PC-3 (cell line): Measurements from ENCODE around the gene CCL13. TPM values are rescaled to one million over a fixed set of nuclear protein-coding genes. Genes with fewer than 3 reads are reported as not detected.
"Not testable (repeated sequence)": the region's sequence is repeated elsewhere in the genome, so short reads cannot be mapped to it uniquely, and the experiment has no call there.

Experiments used
- ATAC-seq: fragments of 200-7000 bp; cut with Tn5 transposase; 2 replicates; pipeline ENCODE4 v1.9.1; 2020; ENCODE audit warnings: mild to moderate bottlenecking, moderate library complexity
- BruUV-seq: library from RNA; stranded (reverse); fragments of 400-500 nt; replicated peaks from 2 replicates; lab custom pipeline; 2021; lab: Mats Ljungman, UMichigan
- CTCF ChIA-PET: fragments of 300-600 bp; sonication (Branson Sonifier 250); formaldehyde crosslinking; loops from one replicate; lab custom pipeline; 2022; ENCODE audit warnings: antibody characterized with exemption; lab: Charles Lee
- POLR2A ChIA-PET: fragments of 300-600 bp; sonication (Branson Sonifier 250); formaldehyde crosslinking; loops from one replicate; lab custom pipeline; 2022; ENCODE audit warnings: antibody characterized with exemption; ENCODE audit not compliant: unreplicated experiment; lab: Charles Lee
- DNase-seq: peaks from one replicate; pipeline ENCODE4 v3.0.0-alpha.2; 2015
- H2AFZ ChIP-seq: fragments of 300-600 bp; sonication (generic); 2 replicates; pipeline ENCODE4 v1.6.0; 2016; ENCODE audit warnings: antibody characterized with exemption, low read length
- H3F3A ChIP-seq: fragments of 300-600 bp; sonication (generic); one replicate; pipeline ENCODE4 v1.6.0; 2017; ENCODE audit warnings: antibody characterized with exemption, low read length, control low read depth, mild to moderate bottlenecking; ENCODE audit not compliant: unreplicated experiment
- H3K27ac ChIP-seq: fragments of 300-600 bp; sonication (generic); 2 replicates; pipeline ENCODE4 v1.5.1; 2016; ENCODE audit warnings: mild to moderate bottlenecking, low read length
- H3K27me3 ChIP-seq: fragments of 300-600 bp; sonication (generic); 2 replicates; pipeline ENCODE4 v1.6.1; 2016; ENCODE audit warnings: low read length, mixed read lengths
- H3K36me3 ChIP-seq: fragments of 300-600 bp; sonication (generic); 2 replicates; pipeline ENCODE4 v1.6.1; 2016; ENCODE audit warnings: low read depth, mixed run types, low read length, mixed read lengths
- H3K4me1 ChIP-seq: fragments of 300-600 bp; sonication (generic); 2 replicates; pipeline ENCODE4 v1.5.1; 2016; ENCODE audit warnings: low read length; ENCODE audit not compliant: insufficient read depth
- H3K4me2 ChIP-seq: fragments of 300-600 bp; sonication (generic); 2 replicates; pipeline ENCODE4 v1.6.0; 2016; ENCODE audit warnings: low read length
- H3K4me3 ChIP-seq: fragments of 300-600 bp; sonication (generic); 2 replicates; pipeline ENCODE4 v1.5.1; 2016; ENCODE audit warnings: mild to moderate bottlenecking, low read length, mixed read lengths
- H3K79me2 ChIP-seq: fragments of 300-600 bp; sonication (generic); 2 replicates; pipeline ENCODE4 v1.6.1; 2017; ENCODE audit warnings: low read length, mixed read lengths
- H3K9ac ChIP-seq: fragments of 300-600 bp; sonication (generic); 2 replicates; pipeline ENCODE4 v1.6.0; 2016; ENCODE audit warnings: mild to moderate bottlenecking, low read length
- H3K9me2 ChIP-seq: fragments of 300-600 bp; sonication (generic); replicated peaks from 2 replicates; pipeline ENCODE4 v1.6.1; 2016; ENCODE audit warnings: mixed run types, low read length, mixed read lengths
- H3K9me3 ChIP-seq: fragments of 300-600 bp; sonication (generic); 2 replicates; pipeline ENCODE4 v1.6.1; 2016; ENCODE audit warnings: low read length, mixed read lengths
- H4K20me1 ChIP-seq: fragments of 300-600 bp; sonication (generic); 2 replicates; pipeline ENCODE4 v1.6.1; 2016; ENCODE audit warnings: low read length, mixed read lengths
- CTCF ChIP-seq: fragments of 300-600 bp; sonication (generic); conservative IDR thresholded peaks from 2 replicates; pipeline ENCODE4 v1.5.1; 2017; ENCODE audit warnings: antibody characterized with exemption, low read depth, mild to moderate bottlenecking, low read length
- EZH2 ChIP-seq: fragments of 300-600 bp; sonication (generic); IDR thresholded peaks from one replicate; pipeline ENCODE4 v1.6.1; 2017; ENCODE audit warnings: antibody characterized with exemption, mild to moderate bottlenecking, low read length; ENCODE audit not compliant: unreplicated experiment
- EZH2phosphoT487 ChIP-seq: fragments of 300-600 bp; sonication (generic); IDR thresholded peaks from 2 replicates; pipeline ENCODE4 v1.6.1; 2018; ENCODE audit warnings: mild to moderate bottlenecking, antibody characterized with exemption, low read length, borderline replicate concordance
- intact Hi-C: fragments of 100-400 bp; cut with micrococcal nuclease; formaldehyde crosslinking; loops from 2 replicates; pipeline ENCODE4 v1.9.0; 2023
- total RNA-seq: library from RNA; depleted of rRNA; stranded (reverse); fragments of >200 nt; gene quantifications from 2 replicates; pipeline ENCODE4 v1.2.3, GENCODE V29; 2014

CCL13 gene
- total RNA-seq, 1 experiment from 2014 or later = not detected

GRCh38 chr17:34321964-34322363 is 34.3 kb upstream of the CCL13 start:
- H4K20me1 ChIP-seq = no peaks in the 10 kb centered on the region
- H3K4me3 ChIP-seq = no peak overlapping the region
- BruUV-seq = no TSS peak
- H3K79me2 ChIP-seq = no peaks in the 10 kb centered on the region
- no peak overlapping the region for H3K4me2 ChIP-seq
- DNase-seq = no peak
- POLR2A ChIA-PET = no interaction called here
- H3K27me3 ChIP-seq = no peaks in the 10 kb centered on the region
- H2AFZ ChIP-seq = no peak overlapping the region
- H3K9me3 ChIP-seq = no peaks in the 10 kb centered on the region
- H3K9ac ChIP-seq = no peak overlapping the region
- no peaks in the 10 kb centered on the region for H3K4me1 ChIP-seq
- H3K36me3 ChIP-seq = no peaks in the 10 kb centered on the region
- H3K9me2 ChIP-seq = no peaks in the 10 kb centered on the region
- H3K27ac ChIP-seq = no peak overlapping the region
- no peaks in the 10 kb centered on the region for H3F3A ChIP-seq
- intact Hi-C loops = no loop called here
- CTCF ChIA-PET = no interaction called here
- ATAC-seq = no peak
- TF ChIP-seq CTCF (no peak), EZH2 (no peak), EZH2phosphoT487 (no peak)

GRCh38 chr17:34327580-34327979 is 28.7 kb upstream of the CCL13 start:
- H2AFZ ChIP-seq, BruUV-seq, H3K27ac ChIP-seq, H3K9me2 ChIP-seq, H3K4me3 ChIP-seq, DNase-seq, H3K79me2 ChIP-seq, H3K27me3 ChIP-seq, H4K20me1 ChIP-seq, H3K4me1 ChIP-seq, H3F3A ChIP-seq, H3K36me3 ChIP-seq, H3K4me2 ChIP-seq, ATAC-seq, H3K9me3 ChIP-seq, intact Hi-C loops, H3K9ac ChIP-seq, POLR2A ChIA-PET: not testable (repeated sequence)
- CTCF ChIA-PET = interaction anchor here (0.6 kb wide), 1 partner anchor 34 kb away, joined by 3 read pairs; no protein-coding TSS in a partner anchor

- H3K9me2 ChIP-seq = no peaks in the 10 kb centered on the region
- H4K20me1 ChIP-seq = no peaks in the 10 kb centered on the region
- CTCF ChIA-PET = no interaction called here
- no peak overlapping the region for H3K27ac ChIP-seq
- DNase-seq = no peak
- intact Hi-C loops = no loop called here
- no peak for ATAC-seq
- no peaks in the 10 kb centered on the region for H3K27me3 ChIP-seq
- POLR2A ChIA-PET = no interaction called here
- H2AFZ ChIP-seq = no peak overlapping the region
- no peak overlapping the region for H3K4me2 ChIP-seq
- H3K9ac ChIP-seq = no peak overlapping the region
- H3F3A ChIP-seq = no peaks in the 10 kb centered on the region
- no peak overlapping the region for H3K4me3 ChIP-seq
- no peaks in the 10 kb centered on the region for H3K4me1 ChIP-seq
- no peaks in the 10 kb centered on the region for H3K9me3 ChIP-seq
- no TSS peak for BruUV-seq
- no peaks in the 10 kb centered on the region for H3K79me2 ChIP-seq
- no peak for TF ChIP-seq EZH2
- no peak for TF ChIP-seq CTCF
- no peak for TF ChIP-seq EZH2phosphoT487
- no peaks in the 10 kb centered on the region for H3K36me3 ChIP-seq
Measured at GRCh38 chr17:34337701-34338100, 18.6 kb upstream of the CCL13 start.
